ENCODE measurements around the gene NLRP12.

GRCh38 chr19:53801257-53801656, 22.9 kb downstream of the NLRP12 start:
- TF ChIP-seq TCF12 (IDR thresholded peaks at IDR 0.05; ENCODE audit: low read depth) = no peak
- no peak for TF ChIP-seq TAF1 (IDR thresholded peaks at IDR 0.05; ENCODE audit: low read depth)
- no peak for TF ChIP-seq EGR1 (IDR thresholded peaks at IDR 0.05)
- no peak for TF ChIP-seq YY1 (IDR thresholded peaks at IDR 0.05; ENCODE audit: low read depth)
- no peak for TF ChIP-seq CREB1 (IDR thresholded peaks at IDR 0.05; ENCODE audit: low read depth)
- no peak for TF ChIP-seq EP300 (IDR thresholded peaks at IDR 0.05; ENCODE audit: borderline replicate concordance)
- TF ChIP-seq REST (IDR thresholded peaks at IDR 0.05; ENCODE audit: low read depth) = no peak
- TF ChIP-seq MAX (IDR thresholded peaks at IDR 0.05) = no peak
- TF ChIP-seq CEBPB (IDR thresholded peaks at IDR 0.05) = no peak
- TF ChIP-seq USF1 (IDR thresholded peaks at IDR 0.05) = no peak
